ENCODE measurements around the gene SNAP25.

DNA sequence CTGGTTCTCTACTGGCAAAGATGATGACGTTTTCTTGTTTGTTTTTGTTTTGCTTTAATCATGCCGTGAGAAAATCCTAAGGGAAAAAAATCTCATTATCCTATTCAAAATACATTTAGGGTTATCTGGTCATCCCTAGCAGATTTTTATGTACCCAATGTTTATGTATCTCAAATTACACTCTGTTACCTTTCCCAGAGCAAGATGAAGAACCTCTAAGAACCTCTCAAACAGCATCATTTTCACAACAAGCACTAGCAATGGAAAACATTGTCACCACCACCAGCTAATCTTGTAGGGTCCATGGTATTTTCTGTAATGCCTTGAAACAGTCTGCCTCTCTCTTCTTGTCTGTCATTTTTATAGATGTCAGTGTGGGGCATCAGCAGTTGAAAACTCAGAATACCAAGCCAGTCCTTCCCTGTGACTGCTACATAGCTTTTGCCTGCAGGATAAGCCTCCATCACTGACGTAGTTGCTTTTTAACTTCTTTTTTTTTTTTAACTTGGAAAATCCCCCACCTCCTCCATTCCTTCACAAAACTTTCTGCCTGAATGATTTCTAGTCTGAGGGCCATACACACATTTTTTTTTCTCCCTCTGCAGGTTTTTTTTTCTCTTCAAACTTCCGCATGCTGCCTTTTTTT is 2.4 kb upstream of the SNAP25 start:
- TF ChIP-seq, protein P1, sequence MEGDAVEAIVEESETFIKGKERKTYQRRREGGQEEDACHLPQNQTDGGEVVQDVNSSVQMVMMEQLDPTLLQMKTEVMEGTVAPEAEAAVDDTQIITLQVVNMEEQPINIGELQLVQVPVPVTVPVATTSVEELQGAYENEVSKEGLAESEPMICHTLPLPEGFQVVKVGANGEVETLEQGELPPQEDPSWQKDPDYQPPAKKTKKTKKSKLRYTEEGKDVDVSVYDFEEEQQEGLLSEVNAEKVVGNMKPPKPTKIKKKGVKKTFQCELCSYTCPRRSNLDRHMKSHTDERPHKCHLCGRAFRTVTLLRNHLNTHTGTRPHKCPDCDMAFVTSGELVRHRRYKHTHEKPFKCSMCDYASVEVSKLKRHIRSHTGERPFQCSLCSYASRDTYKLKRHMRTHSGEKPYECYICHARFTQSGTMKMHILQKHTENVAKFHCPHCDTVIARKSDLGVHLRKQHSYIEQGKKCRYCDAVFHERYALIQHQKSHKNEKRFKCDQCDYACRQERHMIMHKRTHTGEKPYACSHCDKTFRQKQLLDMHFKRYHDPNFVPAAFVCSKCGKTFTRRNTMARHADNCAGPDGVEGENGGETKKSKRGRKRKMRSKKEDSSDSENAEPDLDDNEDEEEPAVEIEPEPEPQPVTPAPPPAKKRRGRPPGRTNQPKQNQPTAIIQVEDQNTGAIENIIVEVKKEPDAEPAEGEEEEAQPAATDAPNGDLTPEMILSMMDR (IDR thresholded peaks at IDR 0.05; ENCODE audit: low read length), result no peak
- TF ChIP-seq EZH2 (optimal IDR thresholded peaks at IDR 0.05; ENCODE audit: low read depth, low read length), result no peak
